ENCODE measurements around the gene WBP2. TPM values are rescaled to one million over a fixed set of nuclear protein-coding genes. Genes with fewer than 3 reads are reported as not detected.
"Not testable (repeated sequence)": the region's sequence is repeated elsewhere in the genome, so short reads cannot be mapped to it uniquely, and the experiment has no call there.

Gene WBP2
- total and polyA plus RNA-seq, 2 of the 8 experiments (the other 6 are each of a cell fraction or from before 2014, with no cell fraction given): 48.2 to 71.2 TPM

GRCh38 chr17:75810756-75811155 is 44.4 kb downstream of the WBP2 start:
- not testable (repeated sequence) for H3K23ac ChIP-seq (ENCODE audit: insufficient read length); H3K4me1 ChIP-seq (replicated peaks in 1 of 4; ENCODE audit: control insufficient read depth in 3 of 4, insufficient read depth in 4 of 4, low read length in 3 of 4); H3K4ac ChIP-seq (replicated peaks; ENCODE audit: insufficient read length, low read depth, low read length); H3K27ac ChIP-seq (ENCODE audit: low read depth, low read length); H4K91ac ChIP-seq (replicated peaks; ENCODE audit: insufficient read length, low read length); H2BK5ac ChIP-seq (ENCODE audit: low read depth, low read length); H4K5ac ChIP-seq (ENCODE audit: insufficient read length, low read depth, low read length); H3K23me2 ChIP-seq (ENCODE audit: low read depth, low read length); H2BK15ac ChIP-seq (ENCODE audit: low read length); H2BK120ac ChIP-seq (replicated peaks; ENCODE audit: low read depth, low read length); H3K4me3 ChIP-seq (ENCODE audit: extremely low read depth in 1 of 4, insufficient read depth in 2 of 4, low read depth in 3 of 4, low read length in 4 of 4); H3K18ac ChIP-seq (ENCODE audit: extremely low read depth, low read length); H3K4me2 ChIP-seq (ENCODE audit: insufficient read depth in 1 of 2, low read depth in 2 of 2, low read length in 2 of 2); H3K27me3 ChIP-seq (replicated peaks in 1 of 4; ENCODE audit: control insufficient read depth in 3 of 4, extremely low read depth in 1 of 4, insufficient read depth in 3 of 4, low read length in 3 of 4); H2AFZ ChIP-seq (ENCODE audit: low read length); H3K79me2 ChIP-seq (ENCODE audit: control insufficient read depth in 1 of 2, insufficient read depth in 2 of 2, low read length in 2 of 2); H2BK12ac ChIP-seq (ENCODE audit: low read depth, low read length); H3K56ac ChIP-seq (replicated peaks; ENCODE audit: insufficient read length, low read depth, low read length); H3K9me3 ChIP-seq (ENCODE audit: insufficient read depth in 2 of 2, low read depth in 1 of 2, low read length in 1 of 2); H3K79me1 ChIP-seq (ENCODE audit: low read depth, low read length); FAIRE-seq; H2AK5ac ChIP-seq (ENCODE audit: low read depth, low read length); DNase-seq (ENCODE audit: low read depth in 1 of 2, low spot score in 2 of 2); H2BK20ac ChIP-seq (ENCODE audit: low read length); H3K9ac ChIP-seq (replicated peaks in 1 of 4; ENCODE audit: extremely low read depth in 1 of 4, low read depth in 3 of 4, low read length in 3 of 4); H4K8ac ChIP-seq (ENCODE audit: extremely low read depth, insufficient read depth, low read length); H3K14ac ChIP-seq (ENCODE audit: insufficient read length)
- Histone ChIP-seq H3K36me3 (ENCODE audit: control insufficient read depth in 2 of 4, insufficient read depth in 4 of 4, low read length in 3 of 4) (peaks cover 14 to 40% (median 35%) of the 10 kb centered on the region in 4 experiments; a peak in 7 of 8 replicates), H4K20me1 (replicated peaks in 1 of 2; ENCODE audit: control insufficient read depth in 1 of 2, insufficient read depth in 2 of 2, low read length in 2 of 2) (peaks cover 0 to 12% of the 10 kb centered on the region in 2 experiments)
- 93% methylated on average over 11 of the region's 11 CpGs; no CpG with 5 or more reads in 1 of the 2 experiments for WGBS, 2 experiments (ENCODE audit: extremely low coverage in 1 of 2, insufficient coverage in 1 of 2, insufficient read length in 1 of 2, insufficient replicate concordance in 2 of 2, low coverage in 1 of 2, low lambda C conversion rate in 2 of 2, missing lambda C conversion rate in 1 of 2)
- CTCF ChIA-PET (ENCODE audit: partially characterized antibody): interaction anchor here (1.2 to 1.6 kb wide), 4 partner anchors 12 to 19 kb away, joined by 3 to 6 read pairs (median 4); no protein-coding TSS in a partner anchor
- POLR2A ChIA-PET (ENCODE audit: partially characterized antibody): interaction anchor here (0.7 to 3.1 kb wide), 3 partner anchors 12 to 33 kb away, joined by 3 to 17 read pairs (median 3); partner anchors contain the start of gene UNK
